GM19324 (cell line): ENCODE results near the gene RAB11FIP3.
"Not testable (repeated sequence)": the region's sequence is repeated elsewhere in the genome, so short reads cannot be mapped to it uniquely, and the experiment has no call there.

ENCODE experiments used
- ATAC-seq: cut with Tn5 transposase; IDR thresholded peaks from one replicate; pipeline ENCODE4 v1.9.1; 2021; ENCODE audit warnings: mild to moderate bottlenecking, moderate library complexity; ENCODE audit not compliant: unreplicated experiment, low FRiP score

RAB11FIP3 gene

DNA sequence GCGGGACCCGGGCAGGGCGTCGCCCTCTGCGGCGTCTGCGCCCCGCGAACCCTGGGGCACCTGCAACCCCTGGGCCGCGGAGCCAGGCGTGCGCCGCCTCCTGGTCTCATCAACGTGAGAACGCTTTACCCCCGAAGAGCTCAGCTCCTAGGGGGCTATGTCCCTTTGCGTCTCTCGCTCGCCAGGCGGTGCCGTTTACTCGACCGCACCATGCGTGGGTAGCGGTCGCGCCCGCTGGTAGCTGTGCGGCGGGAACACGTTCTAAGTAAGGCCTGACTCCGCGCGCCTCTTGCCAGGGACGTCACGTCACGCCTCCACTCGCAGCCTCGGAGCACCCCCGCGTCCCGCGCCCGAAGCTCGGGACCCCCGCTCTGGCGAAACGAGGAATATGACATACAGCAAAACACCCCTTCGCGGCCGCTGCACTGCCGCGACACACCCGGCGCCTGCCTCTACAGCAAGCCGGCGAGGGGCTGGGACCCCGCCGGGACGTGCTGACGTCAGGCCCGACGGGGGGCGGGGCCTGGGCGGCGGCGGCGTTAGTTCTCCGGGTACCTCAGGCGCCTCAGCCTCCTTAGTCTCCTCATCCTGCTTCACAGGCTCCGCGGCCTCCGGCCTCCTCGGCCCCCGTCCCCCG, at the start of gene RAB11FIP3:
RAB11FIP3 (plus strand) TSS at position 568 of the 637 bp plus-strand sequence. CDS start 358 bp downstream, outside the sequence.
- ATAC-seq, result peak; percentile 80

GRCh38 chr16:375927-376816, 49.3 kb upstream of the RAB11FIP3 start:
- ATAC-seq, result no peak

- no peak for ATAC-seq
These were observed 48.5 kb upstream of the RAB11FIP3 start for GRCh38 chr16:376817-377418.

DNA sequence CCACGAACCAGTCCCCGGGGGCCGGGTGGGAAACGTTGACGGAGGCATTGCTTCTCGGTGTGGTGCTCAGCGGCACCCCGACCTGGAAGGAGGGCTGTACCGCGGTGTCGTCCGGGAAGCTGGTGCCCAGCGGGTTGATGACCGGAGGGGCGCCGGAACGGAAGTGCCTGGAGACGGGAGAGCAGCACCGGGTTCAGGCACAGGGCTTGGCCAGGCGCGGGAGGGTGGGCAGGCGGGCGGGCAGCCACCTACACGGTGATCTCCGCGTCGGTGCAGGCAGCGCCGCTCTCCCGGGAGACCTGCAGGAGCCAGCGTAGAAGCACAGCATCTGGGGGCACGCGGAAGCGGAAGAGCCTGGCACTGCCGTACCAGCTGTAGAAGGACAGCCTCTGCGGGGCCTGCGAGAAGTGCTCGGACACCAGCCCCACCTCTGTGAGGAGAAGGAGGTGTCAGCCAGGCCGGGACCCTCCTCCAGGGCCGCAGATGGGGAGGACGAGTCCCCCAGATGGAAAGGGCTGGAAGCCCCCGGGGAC, 48.0 kb upstream of the RAB11FIP3 start:
- no peak for ATAC-seq

DNA sequence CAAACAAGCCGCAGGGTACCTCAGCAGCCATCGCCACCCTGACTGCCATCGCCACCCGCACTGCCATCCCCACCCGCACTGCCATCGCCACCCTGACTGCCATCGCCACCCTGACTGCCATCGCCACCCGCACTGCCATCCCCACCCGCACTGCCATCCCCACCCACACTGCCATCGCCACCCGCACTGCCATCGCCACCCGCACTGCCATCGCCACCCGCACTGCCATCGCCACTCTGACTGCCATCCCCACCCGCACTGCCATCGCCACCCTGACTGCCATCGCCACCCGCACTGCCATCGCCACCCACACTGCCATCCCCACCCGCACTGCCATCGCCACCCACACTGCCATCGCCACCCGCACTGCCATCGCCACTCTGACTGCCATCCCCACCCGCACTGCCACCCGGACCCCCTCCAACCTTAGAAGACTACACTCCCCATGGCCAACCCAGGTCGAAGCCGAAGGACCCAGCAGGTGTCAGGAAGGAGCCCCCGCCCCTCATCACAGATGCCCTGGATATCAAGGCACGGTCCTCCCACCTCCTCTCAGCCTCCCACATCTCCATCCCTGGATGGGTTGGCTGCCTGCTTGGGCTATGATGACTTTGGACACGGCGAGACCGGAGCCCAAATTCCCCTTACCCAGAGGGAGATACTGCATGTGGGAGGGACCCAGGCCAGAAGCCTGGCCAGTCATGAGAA, 47.2 kb upstream of the RAB11FIP3 start:
- ATAC-seq, result not testable (repeated sequence)

- no peak for ATAC-seq
These were observed 46.6 kb upstream of the RAB11FIP3 start for GRCh38 chr16:378821-379182.

- ATAC-seq, result no peak
These were observed 46.1 kb upstream of the RAB11FIP3 start for GRCh38 chr16:379183-379960.

GRCh38 chr16:379961-380761, 45.3 kb upstream of the RAB11FIP3 start:
- no peak for ATAC-seq

DNA sequence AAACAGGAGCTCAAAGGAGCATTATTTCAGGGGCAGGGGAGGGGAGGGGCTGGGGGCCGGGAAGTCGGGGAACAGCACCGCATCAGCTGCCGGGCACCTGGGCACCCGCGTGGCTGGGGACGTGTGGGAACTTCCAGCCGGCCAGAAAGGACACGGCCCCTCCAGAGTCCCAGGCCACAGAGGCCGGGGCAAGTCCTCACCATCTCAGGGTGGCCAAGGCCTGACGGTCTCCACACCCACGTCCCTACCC, 44.8 kb upstream of the RAB11FIP3 start:
- no peak for ATAC-seq

GRCh38 chr16:381012-381788, 44.2 kb upstream of the RAB11FIP3 start:
- peak; percentile 3 for ATAC-seq

DNA sequence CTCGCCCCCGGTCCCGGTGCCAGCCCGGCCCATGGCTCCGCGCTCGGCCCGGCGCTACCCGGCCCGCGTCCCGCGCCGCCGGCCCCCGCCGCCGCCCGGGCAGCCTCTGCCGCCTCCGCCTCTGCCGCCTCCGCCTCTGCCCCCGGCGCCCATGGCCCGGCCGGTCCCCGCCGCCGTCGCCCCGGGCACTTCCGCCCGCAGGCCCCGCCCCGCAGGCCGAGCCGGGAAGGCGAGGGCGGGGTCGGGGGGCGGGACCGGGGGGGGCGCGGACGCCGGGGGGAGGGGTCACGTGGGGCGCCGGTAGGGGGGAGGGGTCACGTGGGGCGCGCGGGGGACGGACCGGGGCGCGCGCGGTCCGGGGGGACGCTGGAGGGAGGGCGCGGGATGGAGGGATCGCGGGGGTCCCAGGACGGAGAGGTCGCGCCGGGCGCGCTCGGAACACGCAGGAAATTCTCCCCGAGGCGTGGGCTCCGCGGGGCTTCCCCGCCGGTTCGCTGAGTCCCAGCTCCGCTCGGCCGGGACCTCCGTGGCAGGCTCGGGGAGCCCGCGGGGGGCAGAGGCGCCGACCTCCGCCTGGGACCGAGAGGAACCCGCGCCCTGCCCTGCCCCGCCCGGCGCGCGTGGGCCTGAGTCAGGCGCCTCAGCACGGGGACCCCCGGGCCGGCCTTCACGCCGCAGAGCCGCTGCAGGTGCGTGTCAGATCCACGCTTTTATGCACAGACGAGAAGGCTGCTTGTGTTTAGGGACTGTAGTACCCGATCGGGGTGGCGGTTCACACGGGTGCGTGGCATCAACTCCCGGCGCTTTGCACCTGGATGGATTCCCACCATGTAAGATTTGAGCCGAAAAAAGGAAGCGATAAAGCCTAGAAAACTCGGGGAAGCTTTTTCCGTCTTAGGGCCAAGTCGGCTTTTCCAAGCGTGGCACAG, 43.4 kb upstream of the RAB11FIP3 start, which contains the start of gene PGAP6:
PGAP6 (minus strand) TSS at position 190 of the 929 bp plus-strand sequence; CDS start at position 33, 157 bp downstream.
- ATAC-seq, result peak; percentile 67

GRCh38 chr16:383326-384051, 42.0 kb upstream of the RAB11FIP3 start:
- ATAC-seq, result no peak

GRCh38 chr16:386641-387156, 38.8 kb upstream of the RAB11FIP3 start:
- ATAC-seq, result no peak

- ATAC-seq, result not testable (repeated sequence)
These were observed 37.4 kb upstream of the RAB11FIP3 start for GRCh38 chr16:387761-388666.

- no peak for ATAC-seq
These were observed 36.1 kb upstream of the RAB11FIP3 start for GRCh38 chr16:389352-389751.
